NK-92 (cell line): Measurements from ENCODE around the gene COL3A1.

Experiments used
- DNase-seq: peaks from one replicate; lab custom pipeline; 2025; ENCODE audit not compliant: unreplicated experiment; lab: John Stamatoyannopoulos, UW

COL3A1 gene

GRCh38 chr2:188975497-188976102 is 1.4 kb downstream of the COL3A1 start:
- no peak for DNase-seq

GRCh38 chr2:188976545-188977268 is 2.5 kb downstream of the COL3A1 start:
- DNase-seq: no peak

GRCh38 chr2:188977317-188977716 is 3.1 kb downstream of the COL3A1 start:
- no peak for DNase-seq

GRCh38 chr2:188978291-188979081 is 4.3 kb downstream of the COL3A1 start:
- no peak for DNase-seq

GRCh38 chr2:188979187-188980114 is 5.3 kb downstream of the COL3A1 start:
- DNase-seq: no peak

GRCh38 chr2:188983427-188984064 is 9.4 kb downstream of the COL3A1 start:
- DNase-seq: no peak

GRCh38 chr2:188984065-188984491 is 9.9 kb downstream of the COL3A1 start:
- DNase-seq: no peak

GRCh38 chr2:188984680-188985079 is 10.5 kb downstream of the COL3A1 start:
- no peak for DNase-seq

- no peak for DNase-seq
Measured at GRCh38 chr2:188986839-188987238, 12.7 kb downstream of the COL3A1 start.

- DNase-seq: no peak
Measured at GRCh38 chr2:188993247-188993646, 19.1 kb downstream of the COL3A1 start.

GRCh38 chr2:188997263-188997662 is 23.1 kb downstream of the COL3A1 start:
- no peak for DNase-seq

GRCh38 chr2:189000221-189000620 is 26.0 kb downstream of the COL3A1 start:
- no peak for DNase-seq

GRCh38 chr2:189002079-189002478 is 27.9 kb downstream of the COL3A1 start:
- no peak for DNase-seq

GRCh38 chr2:189008555-189009262 is 34.5 kb downstream of the COL3A1 start:
- DNase-seq: no peak

- no peak for DNase-seq
Measured at GRCh38 chr2:189010536-189010935, 36.4 kb downstream of the COL3A1 start.

- DNase-seq: no peak
Measured at GRCh38 chr2:189012351-189012750, 38.2 kb downstream of the COL3A1 start.

- no peak for DNase-seq
Measured at GRCh38 chr2:189013031-189013430, 38.9 kb downstream of the COL3A1 start.

- no peak for DNase-seq
Measured at GRCh38 chr2:189013671-189014448, 39.7 kb downstream of the COL3A1 start.
